GM18498 (cell line): ENCODE results near the gene RGS4.

Experiments used
- ATAC-seq: cut with Tn5 transposase; IDR thresholded peaks from one replicate; pipeline ENCODE4 v1.9.1; 2021; ENCODE audit warnings: mild to moderate bottlenecking, moderate library complexity; ENCODE audit not compliant: unreplicated experiment

The RGS4 gene

GRCh38 chr1:163069142-163069541, at the start of gene RGS4:
Gene RGS4 (plus strand): TSS chr1:163069361. CDS start chr1:163069485, 124 bp downstream.
- ATAC-seq = no peak

- no peak for ATAC-seq
Observed at GRCh38 chr1:163022129-163022528, 47.0 kb upstream of the RGS4 start.

GRCh38 chr1:163027610-163028009, 41.6 kb upstream of the RGS4 start:
- no peak for ATAC-seq

- no peak for ATAC-seq
Observed at GRCh38 chr1:163029901-163030300, 39.3 kb upstream of the RGS4 start.

GRCh38 chr1:163035446-163036249, 33.5 kb upstream of the RGS4 start:
- no peak for ATAC-seq

GRCh38 chr1:163036671-163037070, 32.5 kb upstream of the RGS4 start:
- no peak for ATAC-seq

GRCh38 chr1:163038928-163039706, 30.0 kb upstream of the RGS4 start:
- no peak for ATAC-seq

GRCh38 chr1:163039707-163040093, 29.5 kb upstream of the RGS4 start:
- ATAC-seq = no peak

GRCh38 chr1:163046071-163046470, 23.1 kb upstream of the RGS4 start:
- ATAC-seq = no peak

DNA sequence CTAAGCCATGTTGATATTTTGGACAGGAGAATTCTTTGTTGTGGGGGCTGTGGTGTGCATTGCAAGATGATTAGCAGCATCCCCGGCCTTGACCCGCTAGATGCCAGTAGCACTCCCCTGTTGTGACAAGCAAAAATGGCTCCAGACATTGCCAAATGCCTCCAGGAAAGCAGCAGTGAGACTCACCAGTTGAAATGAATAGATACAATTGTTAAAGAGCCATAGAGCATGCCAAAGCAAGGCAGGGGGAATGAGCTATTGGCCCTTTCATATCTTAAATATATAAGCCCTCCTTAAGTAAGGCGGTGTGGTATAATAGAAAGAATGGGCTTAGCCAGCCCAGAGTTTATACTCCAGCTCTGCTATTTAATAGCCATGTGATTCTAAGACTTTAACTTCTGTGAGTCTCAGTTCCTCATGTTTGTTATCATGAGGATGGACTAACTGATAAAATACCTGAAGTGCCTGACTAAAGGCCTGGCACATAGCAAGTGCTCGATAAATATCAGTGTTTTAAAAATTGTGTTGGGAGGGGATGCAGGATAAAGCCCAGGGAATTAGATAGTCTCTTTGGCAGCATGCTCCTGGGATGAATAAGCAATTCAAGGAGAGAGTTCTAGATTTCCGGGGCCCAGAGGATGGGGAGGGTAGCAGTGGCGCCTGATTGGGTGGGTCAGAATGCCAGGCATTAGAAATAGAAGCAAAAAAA, 21.1 kb upstream of the RGS4 start:
- no peak for ATAC-seq

- no peak for ATAC-seq
Observed at GRCh38 chr1:163048869-163049268, 20.3 kb upstream of the RGS4 start.

GRCh38 chr1:163049296-163049695, 19.9 kb upstream of the RGS4 start:
- no peak for ATAC-seq

GRCh38 chr1:163050496-163050895, 18.7 kb upstream of the RGS4 start:
- ATAC-seq = no peak

DNA sequence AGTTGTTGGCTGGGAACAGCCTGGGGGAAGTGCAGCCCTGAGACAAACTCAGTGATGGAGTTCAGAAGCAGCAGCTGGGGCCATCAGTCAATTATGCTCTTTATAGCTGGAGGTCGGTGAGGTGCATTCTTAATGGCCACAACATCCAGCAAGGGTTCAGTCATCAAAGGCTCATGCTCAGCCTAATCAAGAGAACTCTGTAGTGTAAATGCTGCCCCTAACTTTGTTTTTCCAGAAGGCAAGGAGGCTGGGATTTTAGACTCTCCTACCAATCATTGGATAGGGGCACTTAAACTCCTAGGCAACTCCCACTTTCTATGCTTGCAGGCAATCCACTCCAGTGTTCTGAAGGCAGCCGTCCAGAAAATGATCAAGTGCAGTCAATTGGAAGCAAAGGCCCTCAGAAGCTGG, 15.0 kb upstream of the RGS4 start:
- ATAC-seq = no peak

DNA sequence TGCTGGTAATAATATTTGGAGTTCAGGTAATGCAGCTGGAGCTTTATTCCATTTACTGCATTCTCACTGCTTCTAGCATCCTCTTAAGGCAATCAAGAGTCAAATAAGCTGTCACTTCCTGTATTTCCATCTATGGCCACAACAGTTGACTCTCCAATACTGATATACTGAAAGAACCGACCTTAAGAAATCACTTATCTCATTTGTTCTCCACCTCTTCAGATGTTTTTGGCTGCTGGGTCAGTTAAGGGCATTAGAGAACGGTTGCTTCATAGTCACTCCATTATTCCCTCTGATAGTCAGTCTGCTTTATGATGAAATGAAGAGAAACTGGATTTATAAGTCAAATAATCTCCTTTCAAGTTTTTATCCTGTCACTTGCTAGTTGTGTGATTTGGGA, 14.2 kb upstream of the RGS4 start:
- no peak for ATAC-seq

DNA sequence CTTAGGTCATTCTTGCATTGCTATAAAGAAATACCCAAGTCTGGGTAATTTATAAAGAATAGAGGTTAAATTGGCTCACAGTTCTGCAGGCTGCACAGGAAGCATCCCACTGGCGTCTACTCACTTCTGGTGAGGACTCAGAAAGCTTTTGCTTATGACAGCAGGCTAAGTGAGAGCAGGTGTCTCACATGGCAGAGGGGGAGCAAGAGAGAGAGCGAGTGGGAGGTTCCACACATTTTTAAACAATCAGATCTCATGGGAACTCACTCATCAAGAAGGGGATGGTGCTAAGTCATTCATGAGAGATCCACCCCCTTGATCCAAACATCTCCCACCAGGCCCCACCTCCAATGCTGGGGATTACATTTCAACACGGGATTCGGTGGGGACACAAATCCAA, 13.6 kb upstream of the RGS4 start:
- no peak for ATAC-seq

DNA sequence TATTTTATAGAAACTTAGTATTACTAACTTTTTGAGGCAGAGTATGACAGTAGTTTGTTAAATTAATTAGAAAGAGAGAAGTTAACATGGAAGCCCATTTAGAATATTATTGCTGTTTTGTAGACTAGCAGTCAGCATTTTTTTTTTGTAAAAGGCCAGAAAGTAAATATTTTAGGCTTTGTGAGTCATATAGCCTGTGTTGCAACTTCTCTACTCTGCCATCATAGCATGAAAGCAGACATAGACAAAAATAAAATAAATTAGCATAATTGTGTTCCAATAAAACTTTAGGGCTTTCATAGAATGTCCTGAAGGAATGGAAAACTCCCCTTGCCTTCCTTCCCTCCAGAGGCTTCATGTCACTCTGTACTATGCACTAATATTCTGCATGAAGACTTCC, 12.3 kb upstream of the RGS4 start:
- ATAC-seq = no peak

DNA sequence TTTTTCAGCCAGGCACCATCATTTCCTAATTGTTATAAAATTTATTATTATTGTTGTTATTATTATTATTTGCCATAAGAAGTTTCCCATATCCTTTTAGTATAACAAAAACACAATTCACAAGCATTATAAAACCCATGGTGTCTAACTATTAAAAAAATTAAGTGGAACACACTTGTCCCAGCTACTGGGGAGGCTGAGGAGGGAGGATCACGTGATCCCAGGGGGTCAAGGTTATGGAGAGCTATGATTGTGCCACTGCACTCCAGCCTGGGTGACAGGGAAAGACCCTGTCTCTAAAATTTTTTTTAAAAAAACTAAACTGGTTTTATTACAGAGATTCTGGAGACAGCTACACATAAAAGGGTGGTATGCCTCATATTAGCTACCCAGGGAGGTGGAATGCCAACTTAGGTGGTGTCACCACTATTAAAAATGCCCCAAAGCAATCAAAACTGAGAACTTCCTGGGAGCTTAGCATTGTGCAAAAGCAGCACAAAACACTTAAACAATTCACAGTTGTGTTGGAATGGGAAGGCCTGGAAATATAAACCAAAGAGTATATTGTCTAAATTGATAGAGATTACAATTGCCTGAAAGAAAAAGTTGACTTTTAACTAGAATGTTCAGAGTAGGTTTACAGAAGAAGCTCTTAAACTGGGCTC, 8.7 kb upstream of the RGS4 start:
- ATAC-seq = no peak

DNA sequence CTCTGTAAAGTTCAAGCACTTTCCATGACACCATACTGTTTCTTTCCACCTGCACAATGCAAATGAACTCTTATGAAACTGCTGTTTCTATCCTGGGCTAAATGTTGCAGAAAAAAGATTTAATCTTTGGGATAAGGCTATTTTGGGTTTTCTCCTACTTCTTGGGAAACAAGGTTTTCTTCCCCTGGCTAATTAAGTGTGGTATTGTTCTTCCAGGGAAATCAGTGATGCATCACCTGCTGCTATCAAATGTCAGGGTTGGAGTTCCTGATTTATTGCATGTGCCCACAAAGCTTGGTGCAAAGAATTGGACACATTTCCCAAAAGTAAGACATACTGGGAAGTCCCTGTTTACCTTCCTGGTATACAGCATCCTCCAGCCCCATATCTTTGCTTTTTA, 6.0 kb upstream of the RGS4 start:
- no peak for ATAC-seq

DNA sequence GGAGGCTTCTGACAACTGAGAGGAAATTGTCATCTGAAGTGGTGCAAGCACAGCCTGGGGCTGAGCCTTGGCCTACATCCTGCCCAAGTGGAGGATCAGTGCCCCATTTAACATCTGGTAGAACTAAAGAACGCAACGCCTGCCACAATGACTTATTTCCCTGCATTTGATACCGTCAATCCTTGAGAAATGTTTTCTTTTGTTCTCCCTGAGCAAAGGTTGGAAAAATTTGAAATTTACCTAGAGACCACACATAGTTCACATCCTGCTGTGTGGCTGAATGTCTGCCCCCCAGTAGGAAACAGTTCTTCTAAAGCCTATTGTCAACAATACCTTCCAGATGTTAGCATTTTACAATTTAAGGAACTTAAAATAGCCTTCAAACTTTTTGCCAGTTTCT, 5.6 kb upstream of the RGS4 start:
- no peak for ATAC-seq

DNA sequence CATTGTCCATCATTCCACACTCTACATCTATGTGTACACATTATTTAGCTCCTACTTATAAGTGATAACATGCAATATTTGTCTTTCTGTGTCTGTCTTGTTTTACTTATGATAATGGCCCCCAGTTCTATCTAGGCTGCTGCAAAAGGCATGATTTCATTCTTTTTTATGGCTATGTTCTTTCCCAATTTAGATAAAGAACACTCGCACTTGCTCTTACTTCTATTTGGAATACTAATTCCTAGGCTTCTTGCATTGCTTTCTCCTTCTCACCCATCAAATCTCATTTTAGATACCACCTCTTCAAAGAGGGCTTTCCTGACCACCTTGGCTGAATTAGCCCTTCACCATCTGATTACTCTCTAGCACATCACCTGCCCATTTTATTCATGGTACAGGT, 3.0 kb upstream of the RGS4 start:
- ATAC-seq = no peak
